Measurements from ENCODE around the gene PTAR1.

- TF ChIP-seq POLR2A (IDR thresholded peaks at IDR 0.05; ENCODE audit: low read length), result no peak
- no peak for TF ChIP-seq GATA1 (IDR thresholded peaks at IDR 0.05; ENCODE audit: low read depth, low read length)
Measured at GRCh38 chr9:69697475-69697874, 62.3 kb downstream of the PTAR1 start.
